Measurements from ENCODE around the gene KIF26B. TPM values are rescaled to one million over a fixed set of nuclear protein-coding genes. Genes with fewer than 3 reads are reported as not detected.

KIF26B gene
- total RNA-seq, 1 experiment from 2014 or later, result 1.6 TPM

GRCh38 chr1:245380790-245381535 lies 226.2 kb downstream of the KIF26B start:
- H3K27me3 Mint-ChIP-seq (ENCODE audit: insufficient read depth, unreplicated experiment), result peaks cover 36% of the 10 kb centered on the region
- H3K4me3 Mint-ChIP-seq (ENCODE audit: unreplicated experiment), result no peak overlapping the region
- POLR2A ChIA-PET, result interaction anchor here (0.6 kb wide), 1 partner anchor 88 kb away, joined by 3 read pairs; no protein-coding TSS in a partner anchor

GRCh38 chr1:245382981-245383380 lies 228.2 kb downstream of the KIF26B start:
- ChIA-PET POLR2A (no interaction called here), CTCF (interaction anchor here (0.7 kb wide), 1 partner anchor 21 kb away, joined by 4 read pairs; no protein-coding TSS in a partner anchor)
- Mint-ChIP-seq H3K27me3 (ENCODE audit: insufficient read depth, unreplicated experiment) (peaks cover 48% of the 10 kb centered on the region), H3K36me3 (ENCODE audit: insufficient read depth, unreplicated experiment) (no peaks in the 10 kb centered on the region), H3K4me1 (ENCODE audit: insufficient read depth, unreplicated experiment) (no peaks in the 10 kb centered on the region), H3K4me3 (ENCODE audit: unreplicated experiment) (no peak overlapping the region), H3K9me3 (ENCODE audit: unreplicated experiment) (no peaks in the 10 kb centered on the region), H3K27ac (ENCODE audit: low read depth, unreplicated experiment) (no peak overlapping the region)
- BruUV-seq (replicated peaks), result no TSS peak
- DNase-seq (ENCODE audit: unreplicated experiment), result no peak
- no peak for TF ChIP-seq CTCF (IDR thresholded peaks at IDR 0.05; ENCODE audit: unreplicated experiment)
- intact Hi-C loops (cut with micrococcal nuclease), result loop anchor here (5.0 to 10.0 kb wide), 3 partner anchors 209 to 622 kb away; partner anchors contain the start of gene KIF26B

More at GRCh38 chr1:245380790-245381535, 226.2 kb downstream of the KIF26B start:
- Mint-ChIP-seq H3K9me3 (ENCODE audit: unreplicated experiment) (no peaks in the 10 kb centered on the region), H3K36me3 (ENCODE audit: insufficient read depth, unreplicated experiment) (no peaks in the 10 kb centered on the region), H3K27ac (ENCODE audit: low read depth, unreplicated experiment) (no peak overlapping the region), H3K4me1 (ENCODE audit: insufficient read depth, unreplicated experiment) (no peaks in the 10 kb centered on the region)
- no peak for TF ChIP-seq CTCF (IDR thresholded peaks at IDR 0.05; ENCODE audit: unreplicated experiment)
- CTCF ChIA-PET, result interaction anchor here (0.5 to 1.2 kb wide), 8 partner anchors 8 to 1429 kb away, joined by 3 to 4 read pairs (median 3); no protein-coding TSS in a partner anchor
- intact Hi-C loops (cut with micrococcal nuclease), result loop anchor here (5.0 to 10.0 kb wide), 3 partner anchors 211 to 624 kb away; partner anchors contain the start of gene KIF26B
- BruUV-seq (replicated peaks), result no TSS peak
- no peak for DNase-seq (ENCODE audit: unreplicated experiment)

GRCh38 chr1:245383396-245384330 lies 228.9 kb downstream of the KIF26B start:
- Mint-ChIP-seq H3K4me3 (ENCODE audit: unreplicated experiment) (no peak overlapping the region), H3K4me1 (ENCODE audit: insufficient read depth, unreplicated experiment) (no peaks in the 10 kb centered on the region), H3K9me3 (ENCODE audit: unreplicated experiment) (no peaks in the 10 kb centered on the region), H3K36me3 (ENCODE audit: insufficient read depth, unreplicated experiment) (no peaks in the 10 kb centered on the region), H3K27me3 (ENCODE audit: insufficient read depth, unreplicated experiment) (peaks cover 49% of the 10 kb centered on the region), H3K27ac (ENCODE audit: low read depth, unreplicated experiment) (no peak overlapping the region)
- ChIA-PET CTCF (interaction anchor here (0.5 to 0.8 kb wide), 3 partner anchors 10 to 235 kb away, joined by 3 to 4 read pairs (median 3); no protein-coding TSS in a partner anchor), POLR2A (no interaction called here)
- intact Hi-C loops (cut with micrococcal nuclease), result loop anchor here (5.0 to 10.0 kb wide), 3 partner anchors 209 to 621 kb away; partner anchors contain the start of gene KIF26B
- no peak for DNase-seq (ENCODE audit: unreplicated experiment)
- no peak for TF ChIP-seq CTCF (IDR thresholded peaks at IDR 0.05; ENCODE audit: unreplicated experiment)
- BruUV-seq (replicated peaks), result no TSS peak
